ENCODE measurements around the gene TARS2.
A peak's percentile ranks its signal among the peaks of the same experiment; 100 is the strongest.

The TARS2 gene

GRCh38 chr1:150511551-150511950 is 24.3 kb downstream of the TARS2 start:
- no peak for DNase-seq

- no peak for DNase-seq
Measured at GRCh38 chr1:150511985-150512660, 24.9 kb downstream of the TARS2 start.

- DNase-seq = no peak
Measured at GRCh38 chr1:150512846-150513245, 25.6 kb downstream of the TARS2 start.

GRCh38 chr1:150513351-150513791 is 26.2 kb downstream of the TARS2 start:
- DNase-seq = peak; percentile 22

GRCh38 chr1:150514260-150514659 is 27.0 kb downstream of the TARS2 start:
- DNase-seq = no peak

- no peak for DNase-seq
Measured at GRCh38 chr1:150514913-150515327, 27.7 kb downstream of the TARS2 start.

GRCh38 chr1:150515328-150516049 is 28.3 kb downstream of the TARS2 start, which contains the start of gene FALEC:
FALEC (plus strand) TSS chr1:150515752.
- peak; percentile 98 for DNase-seq

GRCh38 chr1:150516050-150516591 is 28.9 kb downstream of the TARS2 start:
- peak; percentile 52 for DNase-seq

GRCh38 chr1:150516616-150517015 is 29.4 kb downstream of the TARS2 start:
- peak; percentile 52 for DNase-seq

- no peak for DNase-seq
Measured at GRCh38 chr1:150521196-150521968, 34.2 kb downstream of the TARS2 start.

- no peak for DNase-seq
Measured at GRCh38 chr1:150525348-150525747, 38.1 kb downstream of the TARS2 start.

GRCh38 chr1:150528196-150528595 is 41.0 kb downstream of the TARS2 start:
- no peak for DNase-seq

- DNase-seq = no peak
Measured at GRCh38 chr1:150529017-150529416, 41.8 kb downstream of the TARS2 start.

- DNase-seq = no peak
Measured at GRCh38 chr1:150530491-150531159, 43.4 kb downstream of the TARS2 start.

- DNase-seq = no peak
Measured at GRCh38 chr1:150532860-150533259, 45.6 kb downstream of the TARS2 start.

GRCh38 chr1:150534002-150534401 is 46.8 kb downstream of the TARS2 start:
- no peak for DNase-seq

GRCh38 chr1:150535511-150536287 is 48.5 kb downstream of the TARS2 start:
- DNase-seq = no peak

GRCh38 chr1:150536836-150537731 is 49.9 kb downstream of the TARS2 start:
- no peak for DNase-seq

- DNase-seq = no peak
Measured at GRCh38 chr1:150537732-150538684, 50.8 kb downstream of the TARS2 start.

Measured in DMS53 (cell line).